Heart right ventricle (tissue), 16 donors: ENCODE results near the gene SLC35G6. TPM values are rescaled to one million over a fixed set of nuclear protein-coding genes. Genes with fewer than 3 reads are reported as not detected.
A peak's percentile ranks its signal among the peaks of the same experiment; 100 is the strongest.

ENCODE experiments used
- ATAC-seq, 8 donors: fragments of 200-7000 bp; cut with Tn5 transposase; one replicate each; pipeline ENCODE4 v1.9.1; 2020; ENCODE audit warnings: mild to moderate bottlenecking in 8 of 8, moderate library complexity in 8 of 8, moderate number of reproducible peaks in 1 of 8
- DNase-seq, 2 donors: peaks; one replicate each; pipeline ENCODE4 v3.0.0-alpha.2; 2020
- H3K27ac ChIP-seq, 10 donors: fragments of 200-600 bp; sonication (generic) in 2 of 10; one replicate each; pipeline versions ENCODE4 v1.5.0 to v1.8.0; 2020 to 2022; ENCODE audit warnings: mild to moderate bottlenecking in 3 of 10
- H3K27me3 ChIP-seq, 7 donors: fragments of 200-600 bp; one replicate each; pipeline ENCODE4 v1.8.0; 2021 to 2022; ENCODE audit warnings: mild to moderate bottlenecking in 2 of 7
- H3K36me3 ChIP-seq, 9 donors: fragments of 200-600 bp; sonication (generic) in 1 of 9; one replicate each; pipeline versions ENCODE4 v1.5.0 to v1.8.0; 2020 to 2022; ENCODE audit warnings: mild to moderate bottlenecking in 2 of 9
- H3K4me1 ChIP-seq, 9 donors: fragments of 200-600 bp; sonication (generic) in 1 of 9; one replicate each; pipeline versions ENCODE4 v1.5.0 to v1.8.0; 2020 to 2022; ENCODE audit warnings: mild to moderate bottlenecking in 4 of 9
- H3K4me3 ChIP-seq, 10 donors: fragments of 200-600 bp; sonication (generic) in 2 of 10; one replicate each; pipeline versions ENCODE4 v1.5.0 to v1.8.0; 2020 to 2022; ENCODE audit warnings: mild to moderate bottlenecking in 7 of 10, moderate library complexity in 2 of 10
- H3K9me3 ChIP-seq, 11 donors: fragments of 200-600 bp in 10 of 11; sonication (generic) in 2 of 11; one replicate each; pipeline versions ENCODE4 v1.5.0 to v1.8.0; 2013 to 2022; ENCODE audit warnings: mild to moderate bottlenecking in 2 of 11, control low read depth in 1 of 11, moderate library complexity in 1 of 11
- WGBS, 2 donors: extraction: QIAGEN DNeasy Blood & Tissue Kit; methylation state at CpG; one replicate each; pipeline ENCODE4 v1.1.7; 2013; ENCODE audit warnings: inconsistent platforms in 1 of 2; 5-methylcytosine and 5-hydroxymethylcytosine counted together
- intact Hi-C, 10 donors: fragments of 100-400 bp; cut with DNase I; formaldehyde crosslinking; loops; one replicate each; pipeline versions ENCODE4 v1.11.1 to v1.14.2; 2022
- polyA plus RNA-seq, 2 donors: library from polyadenylated mRNA; stranded (reverse); fragments of 200-250 nt; gene quantifications; one replicate each; pipeline ENCODE4 v1.2.3, GENCODE V29; 2013
- total RNA-seq, 10 donors: library from RNA; stranded (reverse); fragmentation: NEBNext Ultra II Directional in 3 of 10; extraction: Animal tissue kit (Norgen Biotek cat#: 25700) in 3 of 10; gene quantifications; one replicate each; pipeline versions ENCODE4 v1.2.1 to v1.2.4, GENCODE V29; 2021 to 2023
- TF ChIP-seq, protein P1 (sequence below), 9 donors: fragments of 200-600 bp; sonication (generic) in 2 of 9; IDR thresholded peaks; one replicate each; pipeline versions ENCODE4 v1.5.0 to v1.8.0; 2021 to 2022; ENCODE audit warnings: antibody characterized with exemption in 9 of 9, mild to moderate bottlenecking in 5 of 9, moderate library complexity in 1 of 9
- donor health status: Arrhythmogenic right ventricular cardiomyopathy.
- donor health status: ischemic (EF 13 %, LVEDD 7.1; RV severe dilation, severe dysfunction).
- donor health status: healthy with polysubstance abuse.
- donor health status: DM: no; HTN: yes; CAD: no.
- donor health status: DM: no; HTN: no; CAD: no.
- donor health status: ischemic (EF 25% LVEDD 6.9; RV normal size, moderate dysfunction).
- donor health status: ischemic (EF 25% LVEDD 5.7; RV mildly dilated, moderate dysfunction).
- donor health status: healthy.
- donor health status: DM: yes; HTN: yes; CAD: no.
- donor health status: Ischemic cardiomyopathy.
- donor health status: ischemic (EF 35%, LVEDD 5.7; RV mildly dilated, moderate dysfunction).
- donor health status: nonischemic (EF 11% LVEDD 7.7; RV severe dilation, severe dysfunction).
- donor health status: DM: yes; HTN: yes; CAD: no.
- donor health status: PGD.
- donor health status: ischemic (EF 29% LVEDD 5.4; RV normal size, mild dysfunction).
- donor health status: nonischemic (EF 23%, LVEDD 6.1; RV moderate dilation, normal function).

The SLC35G6 gene
- total and polyA plus RNA-seq, 12 donors = not detected

- peak in 7 of 8 donors; percentile 14 to 40 (median 30) for ATAC-seq
- peak; percentile 41 to 44 for DNase-seq
- H3K27me3 ChIP-seq = no peaks in the 10 kb centered on the region
- intact Hi-C loops = loop anchor here in 8 of 10 donors (1.0 to 5.0 kb wide), 6 partner anchors 9 to 210 kb away; partner anchors contain the start of genes FGF11 (in 4 of the 8), TMEM102 (in 3 of the 8), KCTD11 (in 1 of the 8) and TP53 (in 1 of the 8)
- peaks cover 0 to 12% (median 0%) of the 10 kb centered on the region in 9 donors for H3K36me3 ChIP-seq
- peaks cover 28 to 82% (median 58%) of the 10 kb centered on the region in 9 donors for H3K4me1 ChIP-seq
- peak overlapping the region; percentile 99 to 100 (median 100) for H3K27ac ChIP-seq
- peak overlapping the region; percentile 67 to 100 (median 97) for H3K4me3 ChIP-seq
- H3K9me3 ChIP-seq = no peaks in the 10 kb centered on the region
- TF ChIP-seq, protein P1, sequence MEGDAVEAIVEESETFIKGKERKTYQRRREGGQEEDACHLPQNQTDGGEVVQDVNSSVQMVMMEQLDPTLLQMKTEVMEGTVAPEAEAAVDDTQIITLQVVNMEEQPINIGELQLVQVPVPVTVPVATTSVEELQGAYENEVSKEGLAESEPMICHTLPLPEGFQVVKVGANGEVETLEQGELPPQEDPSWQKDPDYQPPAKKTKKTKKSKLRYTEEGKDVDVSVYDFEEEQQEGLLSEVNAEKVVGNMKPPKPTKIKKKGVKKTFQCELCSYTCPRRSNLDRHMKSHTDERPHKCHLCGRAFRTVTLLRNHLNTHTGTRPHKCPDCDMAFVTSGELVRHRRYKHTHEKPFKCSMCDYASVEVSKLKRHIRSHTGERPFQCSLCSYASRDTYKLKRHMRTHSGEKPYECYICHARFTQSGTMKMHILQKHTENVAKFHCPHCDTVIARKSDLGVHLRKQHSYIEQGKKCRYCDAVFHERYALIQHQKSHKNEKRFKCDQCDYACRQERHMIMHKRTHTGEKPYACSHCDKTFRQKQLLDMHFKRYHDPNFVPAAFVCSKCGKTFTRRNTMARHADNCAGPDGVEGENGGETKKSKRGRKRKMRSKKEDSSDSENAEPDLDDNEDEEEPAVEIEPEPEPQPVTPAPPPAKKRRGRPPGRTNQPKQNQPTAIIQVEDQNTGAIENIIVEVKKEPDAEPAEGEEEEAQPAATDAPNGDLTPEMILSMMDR (IDR thresholded peaks at IDR 0.05) = no peak
- WGBS, 2 donors = 15 to 17% methylated on average over 26 of the region's 26 CpGs
Observed at GRCh38 chr17:7477392-7478275, 3.6 kb upstream of the SLC35G6 start.

GRCh38 chr17:7478276-7479212 lies 2.7 kb upstream of the SLC35G6 start:
- no peaks in the 10 kb centered on the region for H3K27me3 ChIP-seq
- peaks cover 0 to 12% (median 0%) of the 10 kb centered on the region in 9 donors for H3K36me3 ChIP-seq
- ATAC-seq = peak; percentile 10 to 38 (median 18)
- H3K4me1 ChIP-seq = peaks cover 28 to 83% (median 63%) of the 10 kb centered on the region in 9 donors
- no peaks in the 10 kb centered on the region for H3K9me3 ChIP-seq
- H3K27ac ChIP-seq = peak overlapping the region; percentile 99 to 100 (median 100)
- DNase-seq = peak; percentile 57 to 68
- intact Hi-C loops = loop anchor here in 7 of 10 donors (1.0 to 5.0 kb wide), 5 partner anchors 10 to 209 kb away; partner anchors contain the start of genes FGF11 (in 3 of the 7), TMEM102 (in 3 of the 7), KCTD11 (in 1 of the 7) and TP53 (in 1 of the 7)
- TF ChIP-seq, protein P1 (IDR thresholded peaks at IDR 0.05) = no peak
- H3K4me3 ChIP-seq = peak overlapping the region; percentile 67 to 100 (median 97)
- 18 to 21% methylated on average over 35 to 40 of the region's 40 CpGs for WGBS, 2 donors

DNA sequence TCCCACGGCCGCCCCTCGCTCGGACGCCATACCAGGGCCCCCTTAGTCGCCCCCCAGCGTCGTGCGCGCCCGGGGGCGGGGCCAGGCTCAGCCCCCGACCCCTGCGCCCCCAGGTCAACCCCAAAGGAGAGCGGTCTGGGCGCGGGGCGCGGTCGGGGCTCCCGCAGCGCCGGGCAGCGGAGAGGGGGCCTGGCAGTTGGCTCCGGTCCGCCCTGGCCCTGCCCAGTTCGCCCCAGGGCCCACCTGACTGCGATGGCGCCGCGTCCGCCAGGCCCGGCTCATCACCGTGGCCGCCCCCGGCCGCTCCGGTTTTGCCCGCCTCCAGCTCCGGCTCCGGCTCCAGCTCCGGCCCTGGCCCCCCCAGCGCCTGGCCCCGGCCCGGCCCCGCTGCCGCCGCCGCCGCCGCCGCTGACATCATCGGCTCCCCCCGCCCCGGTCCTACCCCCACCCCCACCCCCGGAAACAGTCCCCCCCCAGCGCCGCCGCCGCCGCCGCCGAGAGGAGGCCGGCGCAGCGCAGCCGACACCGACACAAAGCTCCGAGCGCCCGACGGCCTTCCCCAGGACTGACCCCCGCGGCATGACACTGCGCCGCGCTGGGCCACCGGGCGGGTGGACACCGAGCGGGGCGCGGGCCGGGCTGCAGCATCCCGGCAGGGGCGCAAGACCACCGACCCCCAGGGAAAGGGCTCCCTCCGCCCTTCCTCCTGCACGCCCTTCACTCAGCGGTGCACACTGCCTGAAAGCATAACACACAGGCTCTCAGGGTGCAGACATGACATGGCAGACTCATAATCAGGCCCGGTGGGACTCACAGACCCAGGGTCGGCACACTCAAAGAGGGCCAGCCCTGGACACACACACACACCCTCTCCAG lies 1.8 kb upstream of the SLC35G6 start, which contains the start of gene ZBTB4:
ZBTB4 (minus strand) TSS at position 419 of the 876 bp plus-strand sequence. CDS start 12,830 bp downstream, outside the sequence.
- Histone ChIP-seq H3K27ac (peak within 1 kb of the TSS; percentile 99 to 100 (median 100)), H3K27me3 (no peaks in the 10 kb centered on the region), H3K4me1 (peaks cover 28 to 77% (median 58%) of the 10 kb centered on the region in 9 donors), H3K36me3 (peaks cover 0 to 9% (median 0%) of the 10 kb centered on the region in 9 donors), H3K9me3 (no peaks in the 10 kb centered on the region), H3K4me3 (peak within 1 kb of the TSS; percentile 67 to 100 (median 97))
- DNase-seq = peak; percentile 59 to 75
- TF ChIP-seq, protein P1 (IDR thresholded peaks at IDR 0.05) = peak in 1 of 9 donors; percentile 2
- intact Hi-C loops = loop anchor here in 8 of 10 donors (5.0 to 10.0 kb wide), 5 partner anchors 37 to 208 kb away; partner anchors contain the start of genes FGF11 (in 3 of the 8), KCTD11 (in 3 of the 8), TMEM102 (in 3 of the 8) and TMEM95 (in 1 of the 8)
- ATAC-seq = peak in 5 of 8 donors; percentile 1 to 28 (median 6)
- 0% methylated on average over 61 to 92 of the region's 92 CpGs for WGBS, 2 donors
